Measurements from ENCODE around the gene BGN. TPM values are rescaled to one million over a fixed set of nuclear protein-coding genes. Genes with fewer than 3 reads are reported as not detected.
A peak's percentile ranks its signal among the peaks of the same experiment; 100 is the strongest.

The BGN gene
- total RNA-seq, 2 donors from 2014 or later = not detected

DNA sequence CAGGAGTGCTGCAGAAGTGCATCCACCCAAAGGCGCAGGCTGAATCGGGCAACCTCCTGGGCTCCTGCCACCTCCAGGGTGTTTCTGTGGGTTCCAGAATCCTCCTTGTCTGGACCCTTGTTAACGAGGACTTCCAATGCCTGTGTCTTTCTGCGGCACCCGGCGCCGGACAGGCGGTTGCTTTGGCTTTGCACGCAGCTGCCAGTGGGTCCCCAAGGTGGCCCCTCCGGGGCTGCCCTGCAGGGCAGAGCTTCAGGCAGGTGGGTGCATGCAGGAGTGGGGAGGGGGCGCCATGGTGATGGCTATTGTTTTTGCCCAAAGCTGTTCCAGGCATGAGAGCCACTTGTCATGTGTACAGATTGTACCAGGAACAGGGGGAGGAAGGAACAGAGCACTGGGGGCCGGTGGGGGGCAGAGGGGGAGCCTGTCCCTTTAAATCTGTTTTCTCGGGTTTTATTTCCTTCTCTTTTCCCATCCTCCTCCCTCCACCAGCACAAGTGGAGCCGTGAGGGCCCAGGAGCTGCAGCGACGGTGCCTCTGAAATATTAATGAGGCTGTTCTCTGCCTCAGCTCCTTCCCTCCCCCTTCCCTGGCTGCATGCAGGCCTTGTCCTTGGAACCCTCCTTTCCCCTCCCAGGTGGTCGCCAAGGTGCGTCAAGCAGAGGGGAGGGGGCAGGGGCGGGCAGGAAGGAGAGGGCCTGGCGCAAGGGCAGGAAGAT is 35.8 kb downstream of the BGN start:
- H3K36me3 Mint-ChIP-seq (ENCODE audit: low read depth) = no peaks in the 10 kb centered on the region
- no peaks in the 10 kb centered on the region for H3K27me3 Mint-ChIP-seq
- ATAC-seq (replicated peaks) = no peak
- no peak overlapping the region for H3K4me3 Mint-ChIP-seq
- no peaks in the 10 kb centered on the region for H3K4me1 Mint-ChIP-seq
- no peaks in the 10 kb centered on the region for H3K9me3 Mint-ChIP-seq
- no peak overlapping the region for H3K27ac Mint-ChIP-seq

DNA sequence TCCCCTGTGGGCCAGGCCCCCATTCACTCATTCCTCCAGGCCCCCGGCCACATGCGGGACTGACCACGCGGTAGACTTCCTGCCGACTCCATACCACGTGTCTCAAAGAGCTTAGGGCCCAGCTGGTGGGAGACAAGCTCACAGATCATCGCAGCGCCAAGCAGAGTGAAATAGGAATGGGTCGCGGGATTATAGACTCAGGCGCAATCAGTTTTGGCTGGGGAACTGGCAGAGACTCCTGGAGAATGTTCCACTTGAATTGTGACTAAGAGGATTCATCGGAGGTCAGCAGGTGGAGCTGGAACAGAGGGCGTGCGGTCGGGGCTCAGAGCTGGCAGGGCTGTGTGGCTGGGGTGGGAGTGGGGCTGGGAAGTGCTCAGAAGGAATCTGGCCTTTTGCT is 38.3 kb downstream of the BGN start:
- H3K9me3 Mint-ChIP-seq = no peaks in the 10 kb centered on the region
- no peaks in the 10 kb centered on the region for H3K27me3 Mint-ChIP-seq
- no peak overlapping the region for H3K27ac Mint-ChIP-seq
- no peaks in the 10 kb centered on the region for H3K36me3 Mint-ChIP-seq (ENCODE audit: low read depth)
- no peak for ATAC-seq (replicated peaks)
- H3K4me3 Mint-ChIP-seq = no peak overlapping the region
- no peaks in the 10 kb centered on the region for H3K4me1 Mint-ChIP-seq

DNA sequence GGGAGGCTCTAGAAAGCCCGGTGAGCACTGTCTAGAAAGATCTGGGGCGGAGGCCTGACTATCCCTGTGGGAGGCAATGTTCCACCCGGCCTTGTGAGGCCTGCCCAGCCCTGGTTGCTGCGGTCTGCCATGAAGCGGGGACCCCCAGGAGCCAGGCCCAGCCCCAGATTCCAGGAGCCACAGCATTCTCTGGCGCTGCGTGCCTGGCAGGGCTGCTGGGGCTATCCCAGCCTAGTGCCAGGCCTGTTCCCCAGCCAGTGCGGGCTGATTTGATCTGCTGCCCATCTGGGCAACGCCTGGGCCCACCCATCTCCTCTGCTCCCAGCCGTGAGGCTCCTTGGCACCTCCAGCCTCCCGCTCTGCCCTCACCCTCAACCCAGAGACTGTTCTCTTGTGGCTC is 42.3 kb downstream of the BGN start:
- Mint-ChIP-seq H3K36me3 (ENCODE audit: low read depth) (no peaks in the 10 kb centered on the region), H3K9me3 (no peaks in the 10 kb centered on the region), H3K4me3 (no peak overlapping the region), H3K27me3 (no peaks in the 10 kb centered on the region), H3K4me1 (no peaks in the 10 kb centered on the region), H3K27ac (no peak overlapping the region)
- no peak for ATAC-seq (replicated peaks)

DNA sequence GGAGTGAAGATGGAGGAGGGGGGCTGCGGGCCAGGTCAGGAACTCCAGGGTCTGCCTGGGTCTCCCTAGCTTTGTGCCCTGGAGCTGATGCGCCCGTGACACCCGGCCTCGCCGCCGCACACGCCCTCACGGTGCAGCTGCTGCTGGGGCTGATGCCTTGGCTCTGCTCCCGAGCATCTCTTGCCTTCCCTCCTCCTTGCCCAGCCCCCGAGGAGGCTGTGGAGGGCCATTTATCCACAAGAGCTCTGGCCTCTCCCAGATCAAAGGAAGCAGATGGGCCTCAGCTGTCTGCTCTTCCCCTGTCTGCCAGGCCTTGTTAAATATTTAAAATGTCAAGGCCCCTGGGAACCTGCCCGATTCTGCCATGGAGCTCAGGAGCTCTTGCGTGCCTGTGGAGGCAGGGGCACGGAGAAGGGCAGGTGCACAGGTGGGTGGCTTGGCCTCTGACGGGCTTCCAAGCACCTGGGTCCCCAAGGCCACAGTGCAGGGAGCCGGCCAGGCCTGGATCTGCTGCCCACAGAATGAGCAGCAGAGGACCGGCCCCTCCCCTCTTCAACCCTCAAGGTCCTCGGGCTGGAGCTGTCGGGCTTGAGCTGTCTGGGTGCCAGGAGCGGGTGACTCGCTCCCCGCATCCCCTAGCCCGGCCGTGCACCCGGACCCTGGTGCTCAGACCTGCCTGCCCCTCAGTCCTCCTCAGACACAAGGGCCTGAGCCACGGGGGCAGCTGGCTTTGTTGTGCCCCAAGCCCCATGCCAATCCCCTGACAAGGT is 42.9 kb downstream of the BGN start:
- no peaks in the 10 kb centered on the region for H3K4me1 Mint-ChIP-seq
- H3K36me3 Mint-ChIP-seq (ENCODE audit: low read depth) = no peaks in the 10 kb centered on the region
- no peak overlapping the region for H3K4me3 Mint-ChIP-seq

DNA sequence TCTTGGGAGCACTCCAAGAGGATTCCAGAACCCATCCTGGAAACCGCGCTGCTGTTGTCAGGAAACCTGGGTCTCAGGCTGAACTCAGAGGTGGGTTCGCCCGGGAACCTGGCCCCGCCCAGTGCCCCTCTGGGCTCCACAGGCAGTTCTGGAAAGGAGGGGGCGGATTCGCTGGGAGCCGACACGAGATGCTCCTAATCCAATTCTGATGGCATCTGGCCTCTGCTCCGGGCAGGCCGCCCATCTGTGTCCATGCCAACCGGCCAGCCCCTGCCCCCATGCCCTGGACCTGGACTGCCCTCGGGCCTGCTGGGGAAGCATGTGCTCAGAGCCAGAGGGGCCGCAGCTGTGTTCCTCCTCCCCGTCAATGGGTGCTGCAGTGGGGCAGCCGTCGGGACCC is 43.6 kb downstream of the BGN start:
- H3K27ac Mint-ChIP-seq = no peak overlapping the region

More for the DNA sequence above, 42.9 kb downstream of the BGN start:
- Mint-ChIP-seq H3K9me3 (no peaks in the 10 kb centered on the region), H3K27ac (no peak overlapping the region), H3K27me3 (no peaks in the 10 kb centered on the region)
- ATAC-seq (replicated peaks) = no peak

DNA sequence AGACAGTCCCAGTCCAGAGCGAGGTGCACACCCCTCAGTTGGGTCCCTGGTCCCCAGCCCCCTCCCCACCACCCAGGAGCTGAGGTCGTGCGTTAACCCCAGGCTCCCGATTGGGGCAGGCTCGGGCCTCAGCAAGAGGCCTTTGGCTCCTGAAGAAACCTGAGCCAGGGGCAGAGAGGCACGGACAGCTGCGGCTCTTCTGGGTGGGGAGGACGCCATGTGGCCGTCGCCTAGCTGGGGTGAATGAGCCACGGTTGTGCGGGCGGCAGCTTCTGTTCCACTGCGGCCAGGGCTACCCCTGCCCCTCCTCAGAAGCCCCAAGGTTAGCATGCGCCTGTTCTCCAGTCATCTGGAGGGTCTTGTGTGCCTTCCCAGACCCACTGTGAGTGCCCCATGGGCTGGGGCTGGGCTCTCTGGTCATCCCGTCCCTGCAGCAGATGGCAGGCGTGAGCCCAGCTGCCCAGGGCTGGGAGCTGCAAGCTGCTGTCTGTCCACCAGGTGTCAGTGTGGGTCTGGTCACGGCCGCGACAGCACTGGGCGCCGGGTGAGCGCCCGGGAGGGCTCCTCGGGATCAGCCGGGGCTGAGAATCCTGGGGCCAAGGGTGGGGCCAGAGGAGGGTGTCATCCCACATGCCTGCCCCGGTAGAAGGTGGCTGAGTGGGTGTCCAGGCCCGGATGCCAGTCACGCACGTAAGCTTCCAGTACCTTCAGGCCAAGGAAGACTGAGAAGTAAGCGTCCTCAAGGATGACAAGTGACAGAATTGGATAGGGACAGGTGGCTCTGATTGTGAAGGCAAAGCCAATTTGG is 44.6 kb downstream of the BGN start:
- H3K27ac Mint-ChIP-seq = no peak overlapping the region
- no peaks in the 10 kb centered on the region for H3K4me1 Mint-ChIP-seq
- no peaks in the 10 kb centered on the region for H3K9me3 Mint-ChIP-seq
- peak; percentile 88 for ATAC-seq (replicated peaks)
- no peaks in the 10 kb centered on the region for H3K36me3 Mint-ChIP-seq (ENCODE audit: low read depth)
- no peaks in the 10 kb centered on the region for H3K27me3 Mint-ChIP-seq
- H3K4me3 Mint-ChIP-seq = no peak overlapping the region

More for the DNA sequence above, 43.6 kb downstream of the BGN start:
- ATAC-seq (replicated peaks) = no peak
- H3K4me1 Mint-ChIP-seq = no peaks in the 10 kb centered on the region
- H3K27me3 Mint-ChIP-seq = no peaks in the 10 kb centered on the region
- no peak overlapping the region for H3K4me3 Mint-ChIP-seq
- no peaks in the 10 kb centered on the region for H3K36me3 Mint-ChIP-seq (ENCODE audit: low read depth)
- no peaks in the 10 kb centered on the region for H3K9me3 Mint-ChIP-seq

DNA sequence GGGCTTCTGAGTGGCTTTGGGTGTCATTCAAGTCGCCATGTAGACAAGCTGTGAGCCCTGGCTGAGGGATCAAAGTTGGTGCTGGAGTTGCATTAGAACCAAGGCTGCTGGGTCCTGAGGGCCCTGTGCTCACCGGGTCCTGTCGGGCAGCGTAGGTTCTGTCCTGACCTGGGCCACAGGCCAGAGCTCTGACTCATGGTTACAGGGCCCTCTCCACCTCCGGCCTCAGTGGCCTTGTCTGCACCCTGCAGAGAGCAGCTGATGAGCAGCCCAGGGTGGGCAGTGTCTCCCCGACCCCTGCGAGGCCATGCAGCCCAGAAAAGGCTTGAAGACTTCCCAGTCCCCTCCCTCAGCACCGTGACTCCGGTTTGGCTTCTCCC is 45.2 kb downstream of the BGN start:
- Mint-ChIP-seq H3K36me3 (ENCODE audit: low read depth) (no peaks in the 10 kb centered on the region), H3K9me3 (no peaks in the 10 kb centered on the region)

DNA sequence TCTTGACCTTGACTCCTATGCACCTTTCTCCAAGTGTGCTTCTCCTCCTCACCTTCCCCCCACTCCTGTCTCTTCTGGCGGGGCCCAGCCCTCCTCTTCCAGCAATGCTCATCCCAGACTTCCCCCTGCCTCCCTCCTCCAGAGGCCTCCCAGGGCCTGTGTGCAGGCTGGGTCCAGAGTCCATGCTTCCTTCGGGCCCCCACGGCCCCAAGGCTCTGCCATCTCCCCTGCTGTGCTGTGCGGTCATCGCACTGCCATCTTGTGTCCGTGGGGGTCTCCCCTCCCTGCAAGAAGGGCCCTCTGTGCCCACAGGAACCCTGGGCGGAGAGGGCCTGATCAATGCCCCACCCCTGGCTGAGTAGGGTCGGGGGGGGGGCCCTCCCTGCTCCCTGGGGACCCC is 49.9 kb downstream of the BGN start:
- H3K27me3 Mint-ChIP-seq = no peaks in the 10 kb centered on the region
- no peak overlapping the region for H3K27ac Mint-ChIP-seq
- no peaks in the 10 kb centered on the region for H3K36me3 Mint-ChIP-seq (ENCODE audit: low read depth)
- H3K9me3 Mint-ChIP-seq = no peaks in the 10 kb centered on the region
- ATAC-seq (replicated peaks) = no peak
- H3K4me3 Mint-ChIP-seq = no peak overlapping the region
- H3K4me1 Mint-ChIP-seq = no peaks in the 10 kb centered on the region

More for the DNA sequence above, 45.2 kb downstream of the BGN start:
- Mint-ChIP-seq H3K4me3 (no peak overlapping the region), H3K4me1 (no peaks in the 10 kb centered on the region), H3K27ac (no peak overlapping the region), H3K27me3 (no peaks in the 10 kb centered on the region)
- ATAC-seq (replicated peaks) = no peak

DNA sequence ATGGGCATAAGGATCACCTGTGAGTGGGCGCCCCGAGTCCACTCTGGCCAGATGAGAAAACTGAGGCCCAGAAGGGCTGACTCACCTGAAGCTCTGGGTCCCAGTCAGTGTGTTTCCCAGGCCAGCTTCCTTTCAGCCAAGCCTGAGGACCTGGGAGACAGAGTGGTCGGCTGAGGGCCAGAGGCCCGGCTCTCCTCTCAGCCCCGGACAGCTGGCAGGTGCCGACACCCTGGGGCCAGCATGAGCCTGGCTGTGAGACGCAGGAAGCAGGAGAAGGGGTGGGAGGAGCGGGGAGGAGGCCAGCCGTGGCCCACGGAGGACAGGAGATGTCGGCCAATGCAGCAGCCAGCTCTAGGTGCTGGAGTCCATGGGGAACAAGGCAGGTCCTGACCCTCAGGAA is 51.6 kb downstream of the BGN start:
- H3K27me3 Mint-ChIP-seq = no peaks in the 10 kb centered on the region
- no peak overlapping the region for H3K27ac Mint-ChIP-seq
- no peaks in the 10 kb centered on the region for H3K9me3 Mint-ChIP-seq
- no peak overlapping the region for H3K4me3 Mint-ChIP-seq
- H3K36me3 Mint-ChIP-seq (ENCODE audit: low read depth) = no peaks in the 10 kb centered on the region
- H3K4me1 Mint-ChIP-seq = no peaks in the 10 kb centered on the region
- no peak for ATAC-seq (replicated peaks)

DNA sequence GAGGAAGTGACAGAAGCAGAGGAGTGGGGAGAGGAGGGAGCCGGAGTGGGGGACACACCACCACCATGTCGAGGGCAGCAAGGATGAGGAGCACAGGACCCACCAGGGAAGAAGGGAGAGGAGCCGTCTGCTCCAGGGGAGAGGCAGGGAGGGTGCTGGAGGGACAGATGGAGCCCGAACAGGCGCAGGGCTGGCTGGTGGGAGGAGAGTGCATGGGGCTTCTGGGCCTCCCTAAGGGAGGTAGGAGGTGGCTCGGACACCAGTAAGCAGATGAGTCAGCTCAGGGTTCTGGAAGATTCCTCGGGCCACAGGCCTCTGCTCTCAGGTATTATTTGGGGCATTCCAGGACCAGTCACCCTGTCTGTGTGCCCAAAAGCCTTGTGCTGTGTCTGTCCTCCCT is 52.4 kb downstream of the BGN start:
- no peaks in the 10 kb centered on the region for H3K27me3 Mint-ChIP-seq
- H3K36me3 Mint-ChIP-seq (ENCODE audit: low read depth) = no peaks in the 10 kb centered on the region
- ATAC-seq (replicated peaks) = no peak
- no peaks in the 10 kb centered on the region for H3K4me1 Mint-ChIP-seq
- no peak overlapping the region for H3K27ac Mint-ChIP-seq
- no peak overlapping the region for H3K4me3 Mint-ChIP-seq
- H3K9me3 Mint-ChIP-seq = no peaks in the 10 kb centered on the region

DNA sequence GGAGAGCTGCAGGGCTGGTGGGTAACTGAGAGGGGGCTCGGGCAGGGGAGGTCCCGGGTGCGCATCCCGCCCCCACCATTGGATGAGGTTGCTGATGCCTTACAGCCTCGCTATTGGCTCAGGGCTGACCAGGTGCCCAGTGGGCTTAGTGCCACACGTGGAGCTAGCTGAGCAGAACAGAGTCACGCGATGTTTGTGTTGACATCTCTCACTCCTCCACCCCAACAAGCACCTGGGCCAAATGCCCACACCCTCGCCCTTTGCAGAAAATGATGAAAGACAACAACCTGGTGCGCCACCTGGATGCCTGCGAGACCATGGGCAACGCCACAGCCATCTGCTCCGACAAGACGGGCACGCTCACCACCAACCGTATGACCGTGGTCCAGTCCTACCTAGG is 54.5 kb downstream of the BGN start:
- Mint-ChIP-seq H3K27me3 (no peaks in the 10 kb centered on the region), H3K36me3 (ENCODE audit: low read depth) (no peaks in the 10 kb centered on the region), H3K4me1 (no peaks in the 10 kb centered on the region), H3K9me3 (no peaks in the 10 kb centered on the region), H3K4me3 (no peak overlapping the region), H3K27ac (no peak overlapping the region)
- ATAC-seq (replicated peaks) = no peak

DNA sequence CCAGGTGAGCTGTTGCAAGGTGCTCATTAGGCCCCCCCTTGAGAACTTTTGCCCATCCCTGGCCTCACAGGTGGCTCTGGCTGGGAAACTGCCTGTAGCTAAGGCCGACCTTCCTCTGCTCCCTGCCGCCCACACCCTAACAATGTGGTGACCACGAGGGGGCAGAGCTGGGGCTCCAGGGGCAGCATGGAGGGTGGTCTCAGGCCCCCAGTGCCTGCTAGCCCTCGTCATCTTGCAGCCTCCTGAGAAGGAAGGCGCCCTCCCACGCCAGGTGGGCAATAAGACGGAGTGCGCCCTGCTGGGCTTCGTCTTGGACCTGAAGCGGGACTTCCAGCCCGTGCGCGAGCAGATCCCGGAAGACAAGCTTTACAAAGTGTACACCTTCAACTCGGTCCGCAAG is 55.0 kb downstream of the BGN start:
- no peaks in the 10 kb centered on the region for H3K36me3 Mint-ChIP-seq (ENCODE audit: low read depth)
- H3K9me3 Mint-ChIP-seq = no peaks in the 10 kb centered on the region
- no peak for ATAC-seq (replicated peaks)
- H3K4me1 Mint-ChIP-seq = no peaks in the 10 kb centered on the region
- no peaks in the 10 kb centered on the region for H3K27me3 Mint-ChIP-seq
- no peak overlapping the region for H3K4me3 Mint-ChIP-seq
- no peak overlapping the region for H3K27ac Mint-ChIP-seq

DNA sequence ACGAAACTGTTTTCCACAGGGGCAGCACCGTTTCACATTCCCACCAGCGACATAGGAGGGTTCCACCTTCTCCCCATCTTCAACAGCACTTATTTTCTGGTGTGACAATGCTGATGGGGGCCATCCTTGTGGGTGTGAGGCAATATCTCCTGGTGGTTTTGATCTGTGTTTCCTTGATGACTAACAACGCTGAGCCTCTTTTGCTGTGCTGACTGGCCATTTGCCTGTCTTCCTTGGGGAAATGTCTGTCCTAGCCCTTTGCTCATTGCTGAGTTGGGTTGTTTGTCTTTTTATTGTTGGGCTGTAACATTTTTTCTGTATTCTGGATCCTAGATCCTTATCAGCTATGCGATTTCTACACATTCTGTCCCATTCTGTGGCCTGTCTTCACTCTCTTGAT is 56.4 kb downstream of the BGN start:
- Mint-ChIP-seq H3K27me3 (no peaks in the 10 kb centered on the region), H3K9me3 (no peaks in the 10 kb centered on the region), H3K27ac (no peak overlapping the region), H3K36me3 (ENCODE audit: low read depth) (no peaks in the 10 kb centered on the region), H3K4me3 (no peak overlapping the region), H3K4me1 (no peaks in the 10 kb centered on the region)
- ATAC-seq (replicated peaks) = no peak

DNA sequence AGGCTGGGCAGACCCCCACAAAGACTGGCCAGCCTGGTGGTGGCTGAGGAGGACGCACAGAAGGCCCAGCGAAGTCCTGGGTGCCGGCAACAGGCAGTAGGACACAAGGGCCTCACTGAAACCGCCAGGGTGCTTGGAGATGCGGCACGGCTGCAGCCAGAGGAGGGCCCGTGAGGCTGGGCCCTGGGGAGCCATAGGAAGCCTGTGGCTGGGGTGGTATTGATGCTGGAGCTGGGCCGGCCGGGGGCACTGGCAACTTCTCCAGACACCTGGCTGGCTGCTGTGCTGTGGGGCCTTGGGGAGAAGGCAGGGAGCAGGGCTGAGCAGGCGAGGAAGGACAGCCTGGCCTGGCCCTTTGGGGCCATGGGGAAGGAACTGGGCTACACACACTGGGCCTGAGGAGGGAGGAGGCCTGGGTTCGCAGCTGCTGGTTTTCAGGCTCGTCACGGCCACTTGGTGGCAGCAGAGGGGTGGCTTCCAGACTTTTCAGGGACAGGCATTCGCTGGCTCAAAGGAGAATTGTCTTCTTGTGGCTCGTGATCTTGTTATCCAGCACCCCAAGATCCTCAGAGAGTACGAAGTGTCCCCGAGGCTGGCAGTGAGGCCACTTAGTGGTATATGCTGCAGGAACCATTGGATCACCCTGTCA is 59.9 kb downstream of the BGN start:
- no peak overlapping the region for H3K4me3 Mint-ChIP-seq
- peak; percentile 62 for ATAC-seq (replicated peaks)
- H3K36me3 Mint-ChIP-seq (ENCODE audit: low read depth) = no peaks in the 10 kb centered on the region
- H3K27ac Mint-ChIP-seq = no peak overlapping the region
- H3K27me3 Mint-ChIP-seq = no peaks in the 10 kb centered on the region
- H3K4me1 Mint-ChIP-seq = no peaks in the 10 kb centered on the region
- no peaks in the 10 kb centered on the region for H3K9me3 Mint-ChIP-seq
